ENCODE measurements around the gene AADACL4.

AADACL4 gene

DNA sequence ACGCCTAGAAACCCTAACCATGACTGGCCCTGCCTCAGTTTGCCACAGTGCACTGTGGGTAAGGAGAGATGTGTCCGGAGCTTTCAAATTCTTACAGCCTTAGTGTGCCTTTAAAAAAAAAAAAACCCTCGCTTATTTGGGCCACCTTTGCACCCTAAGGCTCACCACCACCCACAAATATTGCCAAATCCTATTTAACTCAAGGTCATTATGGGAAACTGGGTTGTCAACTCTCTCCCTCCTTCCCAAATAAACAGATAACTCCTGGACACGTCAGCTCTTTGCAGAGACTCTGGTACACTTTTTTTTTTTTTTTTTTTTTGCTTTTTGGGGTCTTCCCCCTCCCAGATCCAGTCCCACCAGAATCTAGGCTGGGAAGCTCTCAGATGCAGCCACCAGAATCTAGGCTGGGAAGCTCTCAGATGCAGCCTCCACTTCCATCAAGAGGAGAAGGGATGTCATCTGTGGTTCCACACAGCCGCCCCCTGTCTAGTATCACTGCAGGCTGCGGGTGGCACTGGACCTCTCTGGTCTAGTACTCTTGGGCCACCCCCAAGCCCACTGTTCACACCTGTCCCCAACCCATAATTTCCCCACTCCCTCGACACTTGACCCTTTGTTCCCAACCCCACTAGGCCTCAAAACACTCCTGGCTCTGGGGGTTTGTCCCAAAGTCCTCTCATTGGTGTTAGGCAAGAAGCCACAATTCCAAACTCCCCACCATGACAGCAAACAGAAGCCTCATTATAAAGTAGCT lies 29.3 kb upstream of the AADACL4 start:
- no peak for DNase-seq

DNA sequence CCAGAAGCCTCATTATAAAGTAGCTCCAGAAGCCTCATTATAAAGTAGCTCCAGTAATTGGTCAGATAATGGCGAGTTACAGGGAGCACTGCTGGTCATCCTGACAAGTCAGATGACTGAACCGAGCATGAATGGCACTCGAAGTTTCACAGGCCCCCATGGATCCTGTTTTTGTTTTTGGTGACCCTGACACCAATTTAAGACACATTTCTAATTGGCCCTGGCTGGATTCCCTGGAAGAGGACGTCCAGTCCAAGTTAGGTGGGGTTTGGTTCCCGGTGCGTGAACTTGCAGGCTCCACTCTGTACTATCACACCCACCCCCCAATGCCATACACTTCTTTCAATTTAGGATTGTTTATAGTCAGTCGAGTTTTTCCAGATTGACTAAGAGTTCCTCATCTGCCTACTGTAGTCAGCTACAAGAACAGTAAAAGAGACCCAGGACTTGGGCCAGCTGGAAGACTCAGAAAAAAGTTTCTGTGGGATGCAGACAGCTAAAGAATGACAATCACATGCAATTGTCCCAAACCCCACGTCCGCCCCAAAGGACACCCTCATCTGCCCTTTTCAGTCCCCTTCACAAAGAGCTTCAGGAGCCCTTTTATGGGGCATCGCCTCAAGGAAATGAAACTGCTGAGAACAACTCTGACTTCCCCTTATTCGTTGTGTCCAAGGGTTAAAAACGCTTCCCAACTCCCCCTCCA lies 28.6 kb upstream of the AADACL4 start:
- no peak for DNase-seq

DNA sequence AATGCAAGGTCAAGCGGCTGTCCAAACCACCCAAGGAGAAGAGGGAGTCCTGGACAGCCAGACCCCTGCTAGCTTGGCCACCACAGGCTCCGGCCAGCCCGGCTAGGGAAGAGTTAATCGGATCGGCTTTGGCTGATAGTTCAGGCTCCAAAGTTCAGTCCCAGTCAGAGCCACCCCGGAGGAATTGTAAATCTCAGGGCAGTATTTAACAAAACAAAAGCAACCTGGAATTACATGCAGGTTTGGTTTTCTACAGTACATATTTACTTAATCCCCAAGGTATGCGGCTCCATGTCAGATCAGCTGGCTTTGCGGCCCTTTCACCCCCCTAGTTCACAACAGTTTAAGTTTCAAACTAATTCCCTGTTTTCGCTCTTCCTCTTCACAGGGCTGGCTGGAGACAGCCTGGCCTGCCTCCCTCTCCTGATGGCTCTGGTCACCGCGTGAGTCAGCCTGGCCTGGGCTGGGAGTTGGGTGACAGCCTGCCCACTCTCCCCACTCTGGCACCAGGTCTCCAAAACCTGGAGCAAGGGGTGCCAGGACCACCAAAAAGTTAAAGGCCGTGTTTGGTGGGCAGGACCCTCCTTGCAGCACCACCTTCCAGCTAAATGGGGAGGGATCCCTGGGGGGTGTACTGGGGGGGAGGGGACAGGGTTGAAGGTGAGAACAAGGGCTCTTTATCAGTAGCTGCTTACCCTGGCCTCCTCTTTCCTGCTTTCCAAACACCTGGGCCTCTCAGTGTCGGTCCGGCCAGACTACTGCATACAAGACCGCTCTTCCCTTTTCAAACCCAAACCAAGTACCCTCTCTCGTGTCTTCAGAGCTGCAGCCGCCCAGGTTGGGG lies 27.8 kb upstream of the AADACL4 start:
- DNase-seq = no peak

DNA sequence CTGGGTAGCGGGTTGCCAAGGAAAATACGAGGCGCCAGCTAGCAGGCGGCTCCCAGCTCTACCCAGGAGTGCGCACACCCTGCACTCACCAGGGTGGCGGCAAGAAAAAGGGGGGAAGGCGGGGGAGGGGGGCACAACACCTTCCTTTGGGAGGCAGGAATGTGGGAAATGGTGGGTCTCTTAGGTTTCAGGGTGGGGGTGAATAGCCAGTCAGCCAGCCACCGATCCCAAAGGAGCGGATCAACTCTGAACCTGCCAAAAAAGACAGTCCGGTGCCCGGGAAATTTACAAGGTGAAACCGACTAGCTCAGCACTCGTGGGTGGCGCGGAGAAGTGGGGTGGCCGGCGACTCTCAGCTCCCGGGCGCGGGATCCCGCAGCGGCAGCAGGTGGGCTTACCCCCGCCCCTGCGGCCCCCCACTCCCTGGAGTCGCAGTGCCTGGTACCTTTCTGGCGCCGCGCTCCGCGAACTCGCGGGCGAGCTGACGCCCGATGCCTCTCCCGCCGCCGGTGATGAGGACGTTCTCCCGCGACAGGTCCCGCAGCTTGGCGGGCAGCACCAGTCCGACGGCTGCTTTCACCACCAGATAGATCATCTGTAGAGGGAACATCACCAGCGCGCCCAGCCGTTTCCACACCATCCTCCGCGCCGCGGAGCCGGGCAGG lies 27.0 kb upstream of the AADACL4 start:
- no peak for DNase-seq

DNA sequence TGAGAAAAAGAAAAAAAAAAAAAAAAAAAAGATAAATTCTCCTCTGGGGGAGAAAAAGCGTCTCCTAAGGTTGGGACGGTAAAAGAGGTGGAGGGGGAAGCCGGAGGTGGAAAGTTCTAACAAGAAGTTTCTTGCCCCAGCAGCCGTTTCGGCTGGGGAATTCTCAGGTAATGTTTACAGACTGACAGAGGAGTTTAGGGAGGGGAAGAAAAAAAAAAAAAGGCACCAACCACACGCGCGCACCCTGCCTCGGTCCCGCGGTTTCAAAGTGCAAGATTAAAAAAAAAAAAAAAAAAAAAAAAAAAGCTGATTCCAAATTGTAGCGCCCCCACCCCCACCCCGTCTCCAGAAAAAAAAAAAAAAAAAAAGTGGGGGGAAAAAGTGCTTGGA lies 26.4 kb upstream of the AADACL4 start:
- DNase-seq = no peak

DNA sequence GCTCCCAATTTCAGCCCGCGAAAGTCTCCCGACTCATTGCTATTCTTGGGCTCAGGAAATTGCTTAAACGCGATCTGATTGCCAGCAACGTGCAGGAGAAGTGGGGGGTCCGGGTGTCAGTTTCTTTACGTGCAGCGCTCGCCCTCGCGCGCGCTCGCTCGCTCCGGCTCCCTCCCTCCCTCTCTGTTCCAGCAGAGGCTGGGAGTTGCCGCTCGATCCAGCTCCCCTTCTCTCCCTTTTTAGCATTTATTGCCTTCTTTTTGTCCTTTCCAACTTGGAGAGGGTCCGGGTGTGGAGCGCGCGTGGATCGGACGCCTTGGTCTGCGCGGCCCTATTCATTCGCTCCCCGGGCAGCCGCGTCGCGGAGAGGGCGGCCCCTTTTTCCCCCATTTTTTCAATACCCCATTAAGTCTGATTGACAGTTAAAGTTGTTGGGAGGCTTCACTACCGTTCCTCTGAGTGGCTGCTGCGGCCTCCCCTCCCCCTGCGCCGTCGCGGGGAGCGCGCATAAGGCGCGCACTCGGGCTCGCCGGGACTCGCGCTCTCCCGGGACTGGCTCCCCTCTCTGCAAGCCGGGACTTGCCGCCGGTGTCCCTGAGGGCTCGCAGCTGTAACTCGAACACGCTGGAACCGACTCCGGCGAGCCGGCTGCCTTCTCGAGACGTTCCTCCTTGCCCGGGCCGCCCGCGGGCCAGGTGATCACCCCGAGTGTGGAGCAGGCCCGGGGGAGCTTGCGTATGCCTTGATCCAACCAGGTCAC lies 25.8 kb upstream of the AADACL4 start, which contains the start of gene DHRS3:
DHRS3 (minus strand) TSS at position 310 of the 760 bp plus-strand sequence. CDS start 862 bp downstream, outside the sequence.
- DNase-seq = no peak

DNA sequence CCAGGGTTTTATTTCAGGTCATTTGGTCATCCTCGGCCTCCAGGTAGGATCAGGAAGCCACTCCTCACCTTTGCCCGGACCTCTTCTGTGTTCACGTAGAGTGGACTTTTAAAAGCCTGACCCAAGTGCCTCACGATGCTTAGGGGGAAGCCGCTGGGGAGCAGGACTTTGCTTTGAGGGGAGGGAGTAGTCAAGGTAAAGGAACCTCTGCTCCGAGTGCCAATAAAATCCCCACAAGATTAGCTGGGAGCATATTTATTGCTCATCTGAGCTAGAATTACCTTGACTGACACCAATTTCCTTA lies 25.3 kb upstream of the AADACL4 start:
- DNase-seq = no peak

DNA sequence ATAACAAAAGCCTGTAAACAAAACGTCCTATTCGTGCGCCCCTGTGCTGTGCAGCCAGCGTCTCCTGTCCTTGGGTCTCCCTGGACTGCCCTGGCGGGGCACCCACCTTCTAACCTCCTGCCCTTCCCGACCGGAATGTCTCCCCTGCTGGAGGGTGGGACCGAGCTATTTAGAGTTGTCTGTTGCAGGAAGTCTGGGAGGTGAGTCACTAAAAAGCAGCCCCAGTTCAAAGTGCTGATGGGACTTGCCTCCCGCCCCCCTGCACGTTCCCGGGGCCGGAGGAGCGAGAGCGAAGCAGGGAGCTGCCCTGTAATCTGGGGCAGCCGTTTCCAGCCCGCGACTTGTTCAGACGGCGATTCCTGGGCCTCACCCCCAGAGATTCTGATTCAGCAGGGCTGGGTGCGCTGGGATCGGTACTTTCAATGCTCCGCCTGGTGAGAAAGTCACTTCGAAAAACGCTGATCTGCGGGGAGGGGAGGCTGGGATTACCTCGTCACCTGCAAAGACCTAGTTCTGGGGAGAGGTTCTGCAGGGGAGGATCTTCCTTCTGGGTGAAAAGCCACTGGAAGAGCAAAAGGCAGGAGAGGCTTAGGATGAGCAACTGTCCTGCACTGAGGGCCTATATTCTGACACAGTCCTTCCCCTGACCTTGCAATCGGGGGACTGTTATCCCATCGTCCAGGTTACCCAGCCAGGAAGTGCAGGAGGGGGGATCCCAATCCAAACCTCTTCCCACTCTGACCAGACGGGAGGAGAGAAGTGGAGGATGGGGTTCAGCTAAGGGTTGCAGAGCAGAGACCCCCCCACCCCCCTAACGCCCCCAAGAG lies 24.7 kb upstream of the AADACL4 start:
- DNase-seq = no peak

DNA sequence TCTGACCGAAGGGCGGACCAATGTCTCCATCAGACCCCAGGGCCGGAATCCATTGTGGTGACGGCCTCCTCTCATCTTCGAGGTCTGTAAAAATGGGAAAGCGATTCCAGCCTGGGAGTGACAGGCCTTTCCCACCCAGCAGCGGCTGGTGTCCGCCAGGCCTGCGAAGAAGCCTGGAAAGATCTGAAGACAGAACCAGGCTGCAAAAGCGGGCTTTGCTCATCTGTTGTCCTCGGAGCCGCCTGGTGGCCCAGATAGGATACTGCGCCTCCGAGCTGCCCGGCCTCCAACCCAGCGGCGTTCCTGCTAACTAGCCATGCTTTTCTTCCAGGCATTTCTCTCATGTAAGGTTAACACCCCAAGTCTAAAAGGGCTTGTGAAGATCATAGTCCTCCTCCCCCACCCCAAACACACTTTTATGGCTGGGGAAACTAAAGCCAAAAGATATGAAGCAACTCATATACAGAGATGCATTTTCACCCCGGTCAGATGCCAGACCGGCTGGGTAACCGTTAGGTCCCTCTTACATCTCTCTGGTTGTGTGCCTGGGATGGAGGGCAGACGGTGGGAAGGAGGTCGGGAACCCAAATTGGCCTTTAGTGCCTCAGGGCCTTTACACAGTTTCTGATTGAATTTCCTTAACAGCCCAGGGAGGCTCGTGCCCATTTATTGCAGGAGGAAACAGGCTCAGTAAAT lies 23.9 kb upstream of the AADACL4 start:
- peak; percentile 15 for DNase-seq

DNA sequence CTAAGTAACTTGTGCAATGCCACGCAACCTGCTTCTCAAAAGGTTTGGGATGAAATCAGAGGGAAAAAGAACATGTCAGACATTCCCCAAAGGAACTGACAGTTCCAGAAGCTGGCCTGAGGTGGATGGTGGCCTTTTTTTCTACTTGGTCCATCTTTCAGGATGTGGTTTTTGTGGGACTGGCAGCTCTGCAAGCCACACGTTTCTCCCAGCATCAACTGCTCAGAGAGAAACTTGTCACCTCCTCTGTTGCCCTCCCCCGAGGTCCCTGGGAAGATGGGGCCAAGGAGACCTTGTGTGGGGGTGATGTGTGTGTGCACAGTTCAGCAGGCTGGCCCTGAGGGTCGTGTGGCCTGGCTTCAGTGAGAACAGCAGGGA lies 23.4 kb upstream of the AADACL4 start:
- no peak for DNase-seq

DNA sequence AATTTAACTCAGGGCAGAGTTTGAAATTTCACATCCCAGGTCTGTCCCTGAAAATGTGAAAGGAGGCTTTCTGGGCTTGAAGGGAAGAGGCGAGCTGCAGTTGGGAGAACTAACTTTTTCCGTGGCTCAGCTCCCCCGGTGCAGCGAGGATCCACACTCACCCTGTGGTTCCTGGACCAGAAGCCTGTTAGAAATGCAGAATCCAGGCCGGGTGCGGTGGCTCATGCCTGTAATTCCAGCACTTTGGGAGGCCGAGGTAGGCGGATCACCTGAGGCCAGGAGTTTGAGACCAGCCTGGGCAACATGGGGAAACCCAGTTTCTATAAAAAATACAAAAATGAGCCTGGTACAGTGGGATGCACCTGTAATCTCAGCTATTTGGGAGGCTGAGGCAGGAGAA lies 23.0 kb upstream of the AADACL4 start:
- DNase-seq = no peak

DNA sequence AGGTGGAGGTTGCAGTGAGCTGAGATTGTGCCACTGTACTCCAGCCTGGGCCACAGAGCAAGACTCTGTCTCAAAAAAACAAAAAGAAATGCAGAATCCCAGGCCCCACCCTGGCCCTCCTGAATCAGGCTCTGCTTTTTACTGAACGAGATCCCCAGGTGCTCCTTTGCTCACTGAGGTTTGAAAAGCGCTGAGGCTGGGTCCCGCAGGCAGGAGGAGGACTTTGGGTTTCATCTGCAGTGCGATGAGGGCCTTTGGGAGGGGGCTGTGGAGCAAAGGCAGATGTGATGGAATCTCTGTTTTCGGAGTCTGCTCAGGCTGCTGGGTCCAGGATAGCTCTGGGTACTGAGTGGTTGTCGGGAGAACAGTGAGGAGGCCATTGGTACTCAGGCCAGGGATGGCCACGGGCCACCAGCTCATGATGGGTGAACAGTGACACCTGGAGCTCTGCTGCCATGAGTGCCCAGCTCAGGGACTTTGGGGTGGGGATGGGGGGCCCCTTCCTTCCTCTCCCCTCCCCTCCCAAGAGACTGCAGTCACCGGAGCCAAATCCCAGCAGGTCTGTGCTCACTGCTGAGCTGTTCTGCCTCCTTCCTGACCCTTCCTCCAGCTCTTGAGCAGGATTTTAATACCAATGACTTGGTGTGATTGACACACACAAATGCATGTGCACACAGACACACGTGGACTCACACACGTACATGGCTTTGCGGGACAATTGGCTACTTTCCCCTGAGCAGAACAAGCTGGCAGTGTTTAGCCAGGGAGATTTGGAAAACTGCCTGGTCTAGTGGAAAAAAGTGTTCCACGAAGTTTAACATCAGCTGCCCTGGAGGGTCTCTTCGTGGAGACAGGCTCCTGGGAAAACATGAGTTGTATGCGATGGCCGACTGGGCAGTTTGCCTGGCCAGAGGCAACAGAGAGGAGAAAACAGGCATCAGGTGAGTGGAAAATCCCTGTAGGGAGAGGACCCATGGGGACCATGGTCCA lies 22.2 kb upstream of the AADACL4 start:
- DNase-seq = no peak

DNA sequence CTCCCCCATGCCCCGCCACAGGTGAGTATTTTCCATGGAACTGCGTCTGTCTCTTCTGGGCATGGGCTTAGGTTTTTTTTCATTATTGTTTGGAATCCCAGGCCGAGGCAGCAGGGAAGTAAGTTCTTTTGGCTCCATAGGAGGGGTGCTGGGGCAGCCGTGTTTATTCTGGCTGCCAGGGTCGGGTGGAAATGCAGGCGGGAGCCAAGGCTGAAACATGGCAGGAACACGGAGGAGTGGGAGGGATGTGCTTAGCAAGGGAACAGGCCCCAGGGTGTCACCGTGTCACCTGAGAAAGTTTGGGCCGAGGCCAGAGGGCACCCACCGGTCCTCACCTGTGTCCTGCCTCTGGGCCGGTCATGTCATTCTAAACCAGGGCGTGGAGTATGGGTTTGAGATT lies 21.4 kb upstream of the AADACL4 start:
- no peak for DNase-seq

DNA sequence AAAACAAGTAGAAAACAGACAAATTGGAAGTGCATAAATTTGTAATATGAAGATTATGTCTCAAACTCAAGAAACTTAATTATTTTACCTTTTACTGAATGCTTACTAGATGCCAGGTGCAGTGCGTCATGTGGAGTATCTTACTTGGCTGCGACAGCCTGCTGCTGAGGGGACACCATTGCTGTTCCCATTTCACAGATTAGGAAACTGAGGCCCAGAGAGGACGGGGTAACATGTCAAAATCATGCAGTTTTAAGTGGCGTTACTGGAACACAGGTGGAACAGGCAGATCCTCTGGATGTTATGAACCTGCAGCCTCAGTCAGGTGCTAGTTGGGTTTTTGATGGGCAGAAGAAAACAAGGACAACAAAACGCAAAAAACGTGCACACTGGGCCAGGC lies 18.6 kb upstream of the AADACL4 start:
- no peak for DNase-seq

DNA sequence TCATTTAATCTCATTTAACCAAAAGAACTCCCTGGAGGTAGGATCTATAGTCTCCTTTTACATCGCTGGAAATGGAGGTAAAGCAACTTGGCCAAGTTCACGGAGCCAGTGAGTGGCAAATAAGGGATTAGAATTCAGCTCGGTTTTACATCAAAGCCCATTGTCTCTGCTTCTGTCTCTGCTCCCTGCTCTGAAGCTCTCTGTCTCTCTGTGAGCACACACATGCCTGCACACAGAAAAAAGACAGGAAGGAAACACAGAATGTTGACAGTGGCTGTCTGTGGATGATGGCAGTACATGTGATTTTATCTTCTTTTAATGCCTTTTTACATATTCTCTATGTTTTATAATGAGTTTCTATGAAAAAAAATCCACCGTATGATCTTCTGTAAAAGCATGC lies 17.0 kb upstream of the AADACL4 start:
- DNase-seq = no peak

DNA sequence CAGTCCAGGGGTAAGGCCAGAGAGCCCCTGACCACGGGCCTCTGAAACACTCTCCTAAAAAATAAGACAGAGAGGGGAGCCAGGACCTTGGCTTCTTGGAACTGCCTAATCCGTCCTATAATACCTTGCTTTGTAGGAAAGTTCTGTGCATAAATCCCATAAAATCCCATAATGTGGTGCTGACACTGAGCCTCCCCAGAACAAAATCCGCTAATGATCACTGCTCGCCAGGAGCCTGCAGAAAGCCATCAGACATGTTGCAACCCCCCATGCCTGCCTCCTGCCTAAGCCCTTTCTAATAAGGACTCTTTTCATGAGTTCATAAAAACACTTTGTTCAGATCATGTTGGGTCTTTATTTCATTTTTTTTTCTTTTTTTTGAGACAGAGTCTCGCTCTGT lies 16.6 kb upstream of the AADACL4 start:
- DNase-seq = no peak

DNA sequence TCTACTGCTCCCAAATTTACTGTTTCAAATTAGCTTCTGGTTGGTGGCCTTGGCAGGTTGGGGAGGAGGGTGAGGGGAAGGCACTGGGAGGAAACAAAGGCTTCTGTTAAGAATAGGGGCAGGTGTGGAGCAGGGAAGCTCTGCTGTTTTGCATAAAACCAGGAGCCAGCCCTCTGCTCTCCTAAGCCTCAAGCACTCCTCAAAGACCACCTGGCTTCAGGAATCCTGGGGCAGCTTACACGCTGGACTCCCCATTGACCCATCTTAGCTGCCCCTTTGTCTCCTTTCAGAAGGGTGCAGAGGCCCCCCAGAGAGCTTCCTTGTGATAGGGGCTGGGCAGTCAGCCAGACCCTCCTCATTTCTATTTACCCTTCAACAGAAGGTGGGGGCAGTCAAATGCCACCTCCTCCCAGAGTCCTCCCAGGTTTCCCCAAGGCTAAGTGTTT lies 14.4 kb upstream of the AADACL4 start:
- DNase-seq = no peak

DNA sequence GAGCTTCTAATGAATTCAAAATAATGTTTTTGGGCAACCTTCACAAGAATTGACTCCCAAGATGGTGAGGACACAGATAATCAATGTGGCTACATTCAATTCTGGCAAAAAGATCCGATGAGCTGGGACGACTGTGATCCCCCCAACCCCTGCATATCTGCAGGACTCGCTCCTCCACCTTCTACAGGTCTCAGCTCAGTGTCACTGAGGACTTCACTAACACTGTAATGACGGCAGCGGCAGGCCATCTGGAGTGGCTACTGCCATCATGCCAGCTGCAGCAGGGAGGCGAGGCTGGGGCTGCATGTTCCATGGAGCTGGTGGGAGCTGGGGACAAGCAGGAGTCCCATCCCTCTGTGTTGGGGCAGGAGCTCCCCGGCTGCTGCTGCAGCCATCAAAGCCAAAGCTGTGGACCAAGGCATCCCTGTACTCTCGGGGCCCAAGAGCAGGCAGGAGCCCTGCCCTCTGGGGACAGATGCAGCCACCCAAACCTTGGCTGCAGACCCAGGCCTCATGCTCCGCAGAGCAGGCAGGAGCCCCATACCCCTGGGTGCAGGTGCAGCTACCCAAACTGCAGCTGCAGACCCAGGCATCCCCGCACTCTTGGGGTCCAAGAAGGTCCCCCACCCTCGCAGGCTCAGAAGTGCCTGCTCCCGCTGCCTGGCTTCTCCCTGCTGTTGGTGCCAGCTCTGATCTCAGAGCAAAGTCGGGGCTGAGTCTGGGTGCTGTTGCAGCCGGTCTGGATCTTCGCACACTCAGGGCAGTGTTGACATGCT lies 13.7 kb upstream of the AADACL4 start:
- no peak for DNase-seq
